H9 (cell line): ENCODE data around the gene SLC7A4. TPM values are rescaled to one million over a fixed set of nuclear protein-coding genes. Genes with fewer than 3 reads are reported as not detected.
A peak's percentile ranks its signal among the peaks of the same experiment; 100 is the strongest.

ENCODE experiments used
- DNase-seq: peaks from one replicate; pipeline ENCODE4 v3.0.0-alpha.2; 2017
- H2AFZ ChIP-seq: one replicate; pipeline ENCODE4 v1.6.1; 2013; ENCODE audit warnings: mild to moderate bottlenecking, low read length, control low read depth, moderate library complexity
- H2AK5ac ChIP-seq: 2 replicates; pipeline ENCODE4 v1.6.1; 2013; ENCODE audit warnings: low read length, control low read depth, mixed read lengths; ENCODE audit not compliant: insufficient read length
- H2BK120ac ChIP-seq: one replicate; pipeline ENCODE4 v1.6.1; 2013; ENCODE audit warnings: low read depth, mild to moderate bottlenecking, low read length, control low read depth, inconsistent platforms; ENCODE audit not compliant: poor library complexity, severe bottlenecking
- H2BK12ac ChIP-seq: 2 replicates; pipeline ENCODE4 v1.6.1; 2013; ENCODE audit warnings: low read length, control low read depth, mixed read lengths, low read depth; ENCODE audit not compliant: insufficient read length
- H2BK15ac ChIP-seq: 2 replicates; pipeline ENCODE4 v1.6.1; 2013; ENCODE audit warnings: low read depth, low read length, control low read depth
- H2BK20ac ChIP-seq: one replicate; pipeline ENCODE4 v1.6.1; 2013; ENCODE audit warnings: low read depth, mild to moderate bottlenecking, low read length, control low read depth, inconsistent platforms; ENCODE audit not compliant: poor library complexity, severe bottlenecking
- H2BK5ac ChIP-seq: 2 replicates; pipeline ENCODE4 v1.6.1; 2013; ENCODE audit warnings: low read length, control low read depth, mixed read lengths; ENCODE audit not compliant: insufficient read length
- H3K14ac ChIP-seq: 2 replicates; pipeline ENCODE4 v1.6.1; 2013; ENCODE audit warnings: low read length, control low read depth; ENCODE audit not compliant: insufficient read depth
- H3K18ac ChIP-seq: 2 replicates; pipeline ENCODE4 v1.6.1; 2013; ENCODE audit warnings: low read depth, mild to moderate bottlenecking, mixed read lengths, low read length, control low read depth; ENCODE audit not compliant: insufficient read length
- H3K23ac ChIP-seq: 2 replicates; pipeline ENCODE4 v1.6.1; 2013; ENCODE audit warnings: low read length, control low read depth, mixed read lengths, low read depth; ENCODE audit not compliant: insufficient read length
- H3K23me2 ChIP-seq: 2 replicates; pipeline ENCODE4 v1.6.1; 2013; ENCODE audit warnings: low read depth, mild to moderate bottlenecking, mixed read lengths, low read length, control low read depth; ENCODE audit not compliant: insufficient read length, poor library complexity, severe bottlenecking
- H3K27ac ChIP-seq: 2 replicates; pipeline ENCODE4 v1.5.1; 2013; ENCODE audit warnings: low read length, control low read depth, mixed read lengths, low read depth; ENCODE audit not compliant: insufficient read length
- H3K27me3 ChIP-seq: 2 replicates; pipeline ENCODE4 v1.6.1; 2013; ENCODE audit warnings: low read length, control low read depth, inconsistent platforms; ENCODE audit not compliant: insufficient read depth
- H3K4ac ChIP-seq: 2 replicates; pipeline ENCODE4 v1.6.1; 2013; ENCODE audit warnings: low read depth, mild to moderate bottlenecking, control low read depth, inconsistent platforms, low read length, moderate library complexity
- H3K4me1 ChIP-seq: 2 replicates; pipeline ENCODE4 v1.6.1; 2013; ENCODE audit warnings: low read length, control low read depth, inconsistent platforms; ENCODE audit not compliant: insufficient read depth
- H3K4me2 ChIP-seq: 2 replicates; pipeline ENCODE4 v1.6.1; 2013; ENCODE audit warnings: low read length, control low read depth, mixed read lengths; ENCODE audit not compliant: insufficient read length, insufficient read depth
- H3K56ac ChIP-seq: 2 replicates; pipeline ENCODE4 v1.6.1; 2013; ENCODE audit warnings: low read depth, mild to moderate bottlenecking, mixed read lengths, low read length, control low read depth; ENCODE audit not compliant: insufficient read length
- H3K79me1 ChIP-seq: 2 replicates; pipeline ENCODE4 v1.6.1; 2013; ENCODE audit warnings: low read depth, mild to moderate bottlenecking, moderate library complexity, low read length, control low read depth, inconsistent platforms; ENCODE audit not compliant: insufficient read depth, poor library complexity, severe bottlenecking
- H3K79me2 ChIP-seq: 2 replicates; pipeline ENCODE4 v1.6.1; 2013; ENCODE audit warnings: low read length, control low read depth, inconsistent platforms; ENCODE audit not compliant: insufficient read depth
- H3K9ac ChIP-seq: 2 replicates; pipeline ENCODE4 v1.6.1; 2013; ENCODE audit warnings: low read length, control low read depth, mixed read lengths; ENCODE audit not compliant: insufficient read length; ENCODE audit errors: extremely low read depth
- H3K9me3 ChIP-seq: one replicate; pipeline ENCODE4 v1.6.1; 2013; ENCODE audit warnings: low read depth, low read length, inconsistent platforms; ENCODE audit not compliant: control insufficient read depth
- H3T11ph ChIP-seq: one replicate; pipeline ENCODE4 v1.6.1; 2013; ENCODE audit warnings: mild to moderate bottlenecking, low read length, control low read depth, inconsistent platforms
- H4K20me1 ChIP-seq: one replicate; pipeline ENCODE4 v1.6.1; 2013; ENCODE audit not compliant: control insufficient read depth, insufficient read length, insufficient read depth
- H4K5ac ChIP-seq: 2 replicates; pipeline ENCODE4 v1.6.1; 2013; ENCODE audit warnings: low read depth, mild to moderate bottlenecking, mixed read lengths, low read length, control low read depth; ENCODE audit not compliant: insufficient read length
- H4K8ac ChIP-seq: replicated peaks from 2 replicates; pipeline ENCODE4 v1.6.1; 2013; ENCODE audit warnings: low read length, control low read depth, mixed read lengths, low read depth; ENCODE audit not compliant: insufficient read length
- H4K91ac ChIP-seq: 2 replicates; pipeline ENCODE4 v1.6.1; 2013; ENCODE audit warnings: low read depth, mild to moderate bottlenecking, moderate library complexity, mixed read lengths, low read length, control low read depth; ENCODE audit not compliant: insufficient read length
- H3K27ac Mint-ChIP-seq, 3 experiments: 2 replicates in 2 of 3; 3 replicates in 1 of 3; pipeline ENCODE4 v1.8.0; 2020 to 2021; ENCODE audit warnings: mixed read lengths in 3 of 3, mild to moderate bottlenecking in 1 of 3, moderate library complexity in 1 of 3
- H3K27me3 Mint-ChIP-seq: 2 replicates; pipeline ENCODE4 v1.8.0; 2021; ENCODE audit warnings: low read depth, mild to moderate bottlenecking, moderate library complexity, mixed read lengths
- H3K36me3 Mint-ChIP-seq, 3 experiments: 2 replicates in 2 of 3; 3 replicates in 1 of 3; pipeline ENCODE4 v1.8.0; 2020 to 2021; ENCODE audit warnings: low read depth in 3 of 3, mixed read lengths in 3 of 3; ENCODE audit not compliant: insufficient read depth in 1 of 3
- H3K4me1 Mint-ChIP-seq, 2 experiments: 2 replicates each; pipeline ENCODE4 v1.8.0; 2020; ENCODE audit warnings: mixed read lengths in 2 of 2
- H3K4me3 Mint-ChIP-seq, 2 experiments: 2 replicates in 1 of 2; 3 replicates in 1 of 2; pipeline ENCODE4 v1.8.0; 2020 to 2021; ENCODE audit warnings: mild to moderate bottlenecking in 2 of 2, mixed read lengths in 2 of 2, moderate library complexity in 1 of 2
- H3K9me3 Mint-ChIP-seq, 2 experiments: 2 replicates in 1 of 2; 3 replicates in 1 of 2; pipeline ENCODE4 v1.8.0; 2020; ENCODE audit warnings: mild to moderate bottlenecking in 2 of 2, mixed read lengths in 2 of 2, moderate library complexity in 1 of 2
- CTCF ChIP-seq: fragments of 200-600 bp; sonication (generic); conservative IDR thresholded peaks from 3 replicates; pipeline ENCODE4 v1.8.0; 2021; ENCODE audit warnings: antibody characterized with exemption, mild to moderate bottlenecking
- WGBS: extraction: QIAGEN DNeasy Blood & Tissue Kit; methylation state at CpG from one replicate; pipeline ENCODE4 v1.1.7; 2013; ENCODE audit warnings: missing lambda C conversion rate, low lambda C conversion rate, mixed read lengths; ENCODE audit not compliant: insufficient read length; ENCODE audit errors: extremely low coverage; 5-methylcytosine and 5-hydroxymethylcytosine counted together
- total RNA-seq: library from RNA; stranded (reverse); gene quantifications from 2 replicates; pipeline ENCODE4 v1.2.1, GENCODE V29; 2021

Gene SLC7A4
- total RNA-seq, 1 experiment from 2014 or later: 0.09 TPM

DNA sequence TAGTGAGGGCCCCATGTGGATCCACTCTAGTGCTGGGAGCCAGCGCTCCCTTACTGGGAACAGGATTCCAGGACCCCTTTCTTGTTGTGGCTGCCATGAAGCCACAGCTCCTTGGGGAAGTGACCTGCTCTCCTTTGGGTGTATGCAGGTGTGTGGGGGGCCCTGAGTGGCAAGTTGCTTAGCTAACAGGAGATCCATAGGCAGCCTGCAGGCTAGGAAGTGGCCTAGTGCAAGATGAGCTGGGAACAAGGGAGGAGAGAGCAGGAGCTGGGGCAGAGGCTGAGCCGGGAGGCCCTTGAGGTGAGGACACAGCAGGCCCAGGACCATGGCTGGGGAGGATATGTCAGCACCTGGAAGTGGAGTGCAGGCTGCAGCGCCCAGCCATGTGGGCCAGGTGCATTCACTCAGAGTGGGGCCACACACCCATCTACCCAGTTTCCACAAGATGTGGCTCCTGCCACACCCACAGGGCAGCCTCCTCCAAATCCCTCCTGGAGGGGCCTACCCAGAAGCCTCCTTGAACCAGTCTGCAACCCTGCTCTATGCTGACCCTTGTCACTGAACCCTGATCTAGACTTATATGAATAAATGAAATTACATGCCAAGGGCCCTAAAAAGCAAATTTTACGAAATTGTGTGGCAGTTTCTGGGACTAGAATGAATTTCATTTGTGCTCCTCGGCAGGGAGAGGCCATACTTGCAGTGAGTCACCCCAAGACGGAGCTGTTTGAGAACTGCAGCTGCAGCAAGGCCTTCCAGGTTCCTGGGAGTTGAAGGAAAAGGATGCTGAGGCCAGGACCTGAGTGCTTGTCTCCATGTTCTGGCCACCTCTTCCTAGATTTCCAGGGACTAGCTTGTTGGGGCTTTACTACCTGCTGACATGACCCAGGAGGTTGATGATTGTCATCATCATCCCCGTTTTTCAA is 33.7 kb downstream of the SLC7A4 start:
- WGBS: no CpG with 5 or more reads among the region's 7 CpGs
- peaks cover 11% of the 10 kb centered on the region for H3K23me2 ChIP-seq
- Mint-ChIP-seq H3K4me3 (no peak overlapping the region), H3K36me3 (peaks cover 2 to 12% (median 3%) of the 10 kb centered on the region in 3 experiments; a peak in 5 of 7 replicates), H3K27me3 (no peaks in the 10 kb centered on the region), H3K27ac (peak overlapping the region in 2 of 3 experiments; percentile 39 to 82; a peak in 3 of 7 replicates), H3K4me1 (peaks cover 11 to 17% of the 10 kb centered on the region in 2 experiments), H3K9me3 (no peaks in the 10 kb centered on the region)
- H2BK12ac ChIP-seq: no peak overlapping the region
- no peak overlapping the region for H3K56ac ChIP-seq
- no peak overlapping the region for H2BK120ac ChIP-seq
- H2BK20ac ChIP-seq: no peak overlapping the region
- no peak overlapping the region for H3T11ph ChIP-seq
- H3K27ac ChIP-seq: no peak overlapping the region
- no peak overlapping the region for H3K18ac ChIP-seq
- H4K5ac ChIP-seq: no peak overlapping the region
- no peaks in the 10 kb centered on the region for H3K9me3 ChIP-seq
- no peak overlapping the region for H2AK5ac ChIP-seq
- TF ChIP-seq CTCF: no peak
- H4K91ac ChIP-seq: no peak overlapping the region
- no peak overlapping the region for H3K23ac ChIP-seq
- H2AFZ ChIP-seq: no peak overlapping the region
- no peak overlapping the region for H2BK5ac ChIP-seq
- no peak overlapping the region for H2BK15ac ChIP-seq
- H3K4me2 ChIP-seq: no peak overlapping the region
- no peaks in the 10 kb centered on the region for H3K79me2 ChIP-seq
- no peaks in the 10 kb centered on the region for H4K20me1 ChIP-seq
- no peak overlapping the region for H3K9ac ChIP-seq
- H3K4ac ChIP-seq: no peak overlapping the region
- H3K27me3 ChIP-seq: no peaks in the 10 kb centered on the region
- no peak for DNase-seq
- no peak overlapping the region for H4K8ac ChIP-seq
- H3K14ac ChIP-seq: no peak overlapping the region
- no peaks in the 10 kb centered on the region for H3K79me1 ChIP-seq
- no peaks in the 10 kb centered on the region; the same call in 1 of the 2 replicates for H3K4me1 ChIP-seq
